SK-N-SH (cell line): ENCODE data around the gene PRPF40B.

ENCODE experiments used
- CTCF ChIP-seq: fragments of 200-600 bp; sonication (generic); IDR thresholded peaks from 2 replicates; pipeline ENCODE4 v1.6.1; 2017; ENCODE audit warnings: antibody characterized with exemption, mild to moderate bottlenecking, moderate library complexity
- EP300 ChIP-seq, 2 experiments: IDR thresholded peaks; 2 replicates each; pipeline versions ENCODE4 v1.4.0 to v1.6.1; 2012; ENCODE audit warnings: borderline replicate concordance in 1 of 2, low read depth in 1 of 2, low read length in 1 of 2
- MAX ChIP-seq: IDR thresholded peaks from 2 replicates; pipeline ENCODE4 v1.4.0; 2012; ENCODE audit warnings: low read depth
- MXI1 ChIP-seq: IDR thresholded peaks from 2 replicates; pipeline ENCODE4 v1.6.1; 2012; ENCODE audit warnings: mild to moderate bottlenecking, low read depth, low read length, improper control_type of control experiment
- POLR2AphosphoS5 ChIP-seq: IDR thresholded peaks from 2 replicates; pipeline ENCODE4 v1.6.1; 2012; ENCODE audit warnings: low read depth, low read length
- RAD21 ChIP-seq: IDR thresholded peaks from 2 replicates; pipeline ENCODE4 v1.6.1; 2012; ENCODE audit warnings: mild to moderate bottlenecking, low read length
- RCOR1 ChIP-seq: fragments of 150-350 bp; IDR thresholded peaks from 2 replicates; pipeline ENCODE4 v1.6.1; 2017; ENCODE audit warnings: antibody characterized with exemption, low read length
- RFX5 ChIP-seq: IDR thresholded peaks from 2 replicates; pipeline ENCODE4 v1.6.1; 2012; ENCODE audit warnings: mild to moderate bottlenecking, improper control_type of control experiment, low read length
- SMC3 ChIP-seq: IDR thresholded peaks from 2 replicates; pipeline ENCODE4 v1.6.1; 2012; ENCODE audit warnings: low read depth, low read length, improper control_type of control experiment
- USF1 ChIP-seq: IDR thresholded peaks from 2 replicates; pipeline ENCODE4 v1.4.0; 2012; ENCODE audit warnings: low read depth, borderline replicate concordance
- USF2 ChIP-seq: fragments of 150-350 bp; IDR thresholded peaks from 2 replicates; pipeline ENCODE4 v1.6.1; 2017; ENCODE audit warnings: antibody characterized with exemption, low read length, low read depth, borderline replicate concordance
- YY1 ChIP-seq: IDR thresholded peaks from 2 replicates; pipeline ENCODE4 v1.4.0; 2012; ENCODE audit warnings: low read depth, mild to moderate bottlenecking
- ZBTB33 ChIP-seq: IDR thresholded peaks from 2 replicates; pipeline ENCODE4 v1.4.0; 2012; ENCODE audit warnings: low read depth, borderline replicate concordance

- TF ChIP-seq ZBTB33 (no peak), YY1 (no peak), POLR2AphosphoS5 (no peak), CTCF (no peak), RCOR1 (no peak), RFX5 (no peak), MAX (no peak), SMC3 (no peak), MXI1 (no peak), RAD21 (no peak), USF2 (no peak), USF1 (no peak), EP300 (IDR thresholded peaks at IDR 0.05; ENCODE audit: borderline replicate concordance in 1 of 2, low read depth in 1 of 2, low read length in 1 of 2) (no peak)
Observed at GRCh38 chr12:49626836-49627235, 3.5 kb downstream of the PRPF40B start.
